Stimulated activated CD8-positive, alpha-beta memory T cell treated with anti-CD3 and anti-CD28 coated beads, Interleukin-7, amount 100 ng/mL, for 4 hours (primary cell): ENCODE results near the gene HCRTR1.

Source experiments
- DNase-seq, 2 donors: peaks; one replicate each; pipeline ENCODE4 v3.0.0-alpha.2; 2020; ENCODE audit warnings: low read depth in 2 of 2

Gene HCRTR1

GRCh38 chr1:31617218-31617915 is at the start of gene HCRTR1:
Gene HCRTR1, plus strand, starts transcription at chr1:31617689. Its CDS starts 1,504 bp downstream, at chr1:31619193.
- no peak for DNase-seq

DNA sequence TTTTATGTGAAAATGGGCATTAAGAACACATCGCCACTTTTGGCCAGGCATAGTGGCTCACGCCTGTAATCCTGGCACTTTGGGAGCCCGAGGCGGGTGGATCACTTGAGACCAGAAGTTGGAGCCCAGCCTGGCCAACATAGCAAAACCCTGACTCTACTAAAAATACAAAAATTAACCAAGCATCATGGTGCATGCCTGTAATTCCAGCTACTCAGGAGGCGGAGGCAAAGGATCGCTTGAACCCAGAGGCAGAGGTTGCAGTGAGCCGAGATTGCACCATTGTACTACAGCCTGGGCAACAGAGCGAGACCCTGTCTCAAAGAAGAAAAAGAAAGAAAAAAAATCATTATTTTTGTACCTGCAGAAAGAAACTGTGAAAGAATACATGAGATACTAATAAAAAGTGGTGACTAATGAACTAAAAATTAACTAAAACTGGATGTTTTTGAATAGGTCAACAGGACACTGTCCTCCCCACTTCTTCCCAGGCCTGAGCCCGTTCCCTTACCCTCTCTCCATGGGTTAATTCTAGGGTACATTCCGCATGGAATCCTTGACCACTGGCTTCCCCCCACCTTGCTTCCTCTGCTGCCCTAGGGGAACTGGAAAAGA is 49.4 kb upstream of the HCRTR1 start:
- no peak for DNase-seq

GRCh38 chr1:31568895-31569595 is 48.4 kb upstream of the HCRTR1 start:
- DNase-seq, result no peak

- no peak for DNase-seq
These were observed 47.8 kb upstream of the HCRTR1 start for GRCh38 chr1:31569596-31570173.

DNA sequence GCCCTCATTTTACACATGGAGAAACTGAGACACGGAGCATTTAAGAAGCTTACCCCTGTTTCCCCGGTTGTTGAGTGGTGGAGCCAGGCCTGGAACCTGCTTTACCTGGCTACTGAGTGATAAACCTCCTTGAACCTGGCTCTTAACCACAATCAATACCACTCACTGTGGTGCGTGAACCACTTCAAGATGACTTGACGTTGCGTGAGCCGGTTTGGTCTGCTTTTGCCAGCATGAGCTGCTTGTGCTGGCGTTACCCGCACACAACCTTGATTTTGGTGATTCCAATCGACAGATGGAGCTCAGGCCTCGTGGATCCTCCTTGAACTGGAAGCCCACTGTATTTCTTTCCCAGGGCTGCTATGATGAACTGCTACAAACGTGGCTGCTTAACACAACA is 47.3 kb upstream of the HCRTR1 start:
- no peak for DNase-seq

- no peak for DNase-seq
These were observed 46.6 kb upstream of the HCRTR1 start for GRCh38 chr1:31570906-31571305.

- DNase-seq, result no peak
These were observed 45.9 kb upstream of the HCRTR1 start for GRCh38 chr1:31571340-31572295.

DNA sequence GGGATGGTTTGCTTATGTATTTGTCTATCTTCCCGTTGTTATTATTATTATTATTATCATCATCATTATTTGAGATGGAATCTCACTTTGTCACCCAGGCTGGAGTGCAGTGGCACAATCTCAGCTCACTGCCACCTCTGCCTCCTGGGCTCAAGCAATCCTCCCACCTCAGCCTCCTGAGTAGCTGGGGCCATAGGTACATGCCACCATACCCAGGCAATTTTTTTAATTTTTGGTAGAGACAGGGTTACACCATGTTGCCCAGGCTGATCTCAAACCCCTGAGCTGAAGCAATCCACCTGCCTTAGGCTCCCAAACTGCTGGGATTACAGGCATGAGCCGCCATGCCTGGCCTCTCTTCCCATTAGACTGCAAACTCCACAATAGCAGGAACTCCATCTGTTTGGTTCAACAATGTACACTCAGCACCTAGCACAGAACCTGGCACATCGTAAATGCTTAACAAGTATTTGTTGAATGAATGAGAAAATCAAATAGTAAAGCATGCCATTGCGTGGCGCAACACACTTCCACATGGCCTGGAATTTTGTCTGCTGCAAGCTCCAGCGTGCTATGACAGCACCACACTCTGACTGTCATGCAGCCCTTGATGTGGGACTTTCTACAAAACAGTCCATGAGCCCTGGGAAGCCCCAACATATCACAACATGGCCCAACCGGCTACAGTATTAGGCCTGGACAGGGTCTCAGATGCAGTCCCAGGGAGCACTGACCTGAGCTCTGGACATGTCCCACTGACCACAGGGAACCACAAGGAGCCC is 45.0 kb upstream of the HCRTR1 start:
- DNase-seq, result no peak

- DNase-seq, result no peak
These were observed 44.2 kb upstream of the HCRTR1 start for GRCh38 chr1:31573261-31573660.

DNA sequence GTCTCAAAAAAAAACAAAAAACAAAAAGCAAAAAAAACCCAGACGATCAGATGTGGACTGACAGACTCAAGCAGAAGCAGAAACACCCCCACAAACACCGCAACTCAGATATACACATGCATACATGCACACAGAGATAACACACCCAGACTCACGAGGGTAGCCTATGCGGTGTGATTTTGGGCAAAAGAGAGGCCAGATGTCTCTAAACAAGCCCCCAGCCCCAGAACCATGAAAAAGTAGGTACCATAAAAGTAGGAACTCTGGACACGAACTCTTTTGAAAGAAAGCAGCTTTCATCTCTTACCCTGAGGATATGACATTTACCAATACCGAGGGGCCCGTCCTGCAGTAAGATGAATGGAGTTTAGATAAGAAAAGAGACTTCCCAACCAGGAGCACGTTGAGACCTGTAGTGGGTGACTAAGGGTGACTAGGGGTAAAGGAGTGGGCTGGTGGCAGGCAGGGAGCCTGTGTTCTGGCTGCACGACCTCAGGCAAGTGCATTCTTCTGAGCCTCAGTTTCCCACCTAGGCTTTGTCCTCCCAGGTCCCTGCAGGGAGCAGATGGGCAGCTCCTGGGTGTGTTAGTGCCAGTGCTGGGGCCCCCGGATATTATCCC is 42.6 kb upstream of the HCRTR1 start:
- no peak for DNase-seq

GRCh38 chr1:31575369-31576140 is 41.9 kb upstream of the HCRTR1 start:
- no peak for DNase-seq

DNA sequence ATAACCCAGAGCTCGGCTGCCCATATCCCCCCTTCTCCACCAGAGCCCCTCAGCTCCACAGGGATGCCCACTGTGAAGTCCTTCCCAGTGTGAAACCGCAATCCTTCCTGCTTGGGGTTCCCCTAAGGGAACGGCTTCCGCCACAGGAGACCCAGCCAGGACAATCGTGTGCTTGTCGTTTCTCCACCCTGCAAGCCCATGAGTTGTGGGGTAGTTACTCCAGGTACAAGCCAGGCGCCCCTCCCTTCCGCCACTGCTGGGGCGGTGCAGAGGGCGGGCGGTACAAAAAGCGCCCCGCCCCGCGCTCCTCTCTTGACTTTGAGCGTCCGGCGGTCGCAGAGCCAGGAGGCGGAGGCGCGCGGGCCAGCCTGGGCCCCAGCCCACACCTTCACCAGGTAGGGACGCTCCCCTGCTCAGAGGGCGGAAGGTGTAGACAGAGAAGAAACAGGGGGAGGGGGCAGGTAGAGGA is 41.3 kb upstream of the HCRTR1 start, which contains the start of gene TINAGL1:
TSS of gene TINAGL1 (plus strand) at position 315 of the 469 bp plus-strand sequence. CDS start 634 bp downstream, outside the sequence.
- DNase-seq, result no peak

DNA sequence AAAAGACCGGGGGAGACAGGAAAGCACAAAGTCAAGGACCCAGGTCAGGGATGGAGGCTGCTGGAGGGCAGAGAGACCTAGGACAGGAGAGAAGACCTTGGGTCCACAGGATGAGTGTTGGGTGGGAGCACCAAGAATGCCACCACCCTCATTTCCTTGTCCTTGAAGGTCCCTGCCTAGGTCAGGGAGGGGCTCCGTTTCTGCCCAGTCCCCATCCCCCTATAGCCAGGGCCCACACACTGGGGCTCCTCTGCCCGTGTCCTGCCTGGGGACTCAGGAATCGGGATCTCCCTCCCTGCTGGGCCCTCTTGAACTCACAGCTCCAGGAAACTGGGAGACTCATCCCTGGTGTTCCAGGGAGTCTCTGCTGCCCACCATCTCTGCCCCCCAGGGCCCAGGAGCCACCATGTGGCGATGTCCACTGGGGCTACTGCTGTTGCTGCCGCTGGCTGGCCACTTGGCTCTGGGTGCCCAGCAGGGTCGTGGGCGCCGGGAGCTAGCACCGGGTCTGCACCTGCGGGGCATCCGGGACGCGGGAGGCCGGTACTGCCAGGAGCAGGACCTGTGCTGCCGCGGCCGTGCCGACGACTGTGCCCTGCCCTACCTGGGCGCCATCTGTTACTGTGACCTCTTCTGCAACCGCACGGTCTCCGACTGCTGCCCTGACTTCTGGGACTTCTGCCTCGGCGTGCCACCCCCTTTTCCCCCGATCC is 40.6 kb upstream of the HCRTR1 start:
- no peak for DNase-seq

DNA sequence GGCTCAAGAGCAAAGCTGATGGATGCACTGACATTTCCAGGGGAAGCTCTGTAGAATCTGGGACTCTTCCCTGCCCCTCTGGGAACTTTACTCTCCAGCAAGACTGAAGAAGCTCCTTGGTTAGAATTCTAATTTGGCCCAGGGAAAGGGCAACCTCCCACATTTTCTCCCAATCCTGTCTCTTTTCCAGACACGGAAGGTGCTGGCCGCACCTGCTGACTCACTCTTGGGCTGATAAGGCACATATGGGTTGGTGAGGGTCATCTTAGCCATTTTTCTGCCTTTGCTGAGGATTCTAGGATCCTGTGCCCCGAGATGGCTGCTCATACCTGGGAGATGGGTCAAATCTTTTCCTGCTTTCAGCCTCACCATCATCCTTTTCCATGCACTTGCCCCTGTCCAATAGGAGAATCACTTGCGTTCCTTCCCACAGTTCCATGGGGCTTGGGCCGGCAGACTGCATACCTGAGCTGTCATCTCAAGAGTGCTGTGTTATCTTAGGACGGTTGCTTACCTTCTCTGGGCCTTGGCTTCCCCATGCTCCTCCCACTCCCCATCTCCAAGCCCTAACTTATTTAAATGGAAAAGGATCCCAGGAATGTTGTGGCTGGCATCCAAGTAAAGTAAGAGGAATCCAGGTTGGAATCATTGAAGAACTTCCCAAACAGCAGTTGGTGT is 39.8 kb upstream of the HCRTR1 start:
- DNase-seq, result no peak

- DNase-seq, result no peak
These were observed 38.1 kb upstream of the HCRTR1 start for GRCh38 chr1:31579374-31579773.

- DNase-seq, result no peak
These were observed 37.0 kb upstream of the HCRTR1 start for GRCh38 chr1:31580513-31580870.

GRCh38 chr1:31580891-31581603 is 36.4 kb upstream of the HCRTR1 start:
- DNase-seq, result no peak
